WTC11 (cell line): ENCODE results near the gene FHIT. TPM values are rescaled to one million over a fixed set of nuclear protein-coding genes. Genes with fewer than 3 reads are reported as not detected.

Experiments
- ATAC-seq: fragments of 200-7000 bp; cut with Tn5 transposase; 2 replicates; pipeline ENCODE4 v1.10.0; 2021; ENCODE audit warnings: mild to moderate bottlenecking, moderate library complexity
- CTCF ChIA-PET: fragments of 300-600 bp; sonication (Branson Sonifier 250); formaldehyde crosslinking; loops from one replicate; lab custom pipeline; 2021; ENCODE audit warnings: antibody characterized with exemption; lab: Charles Lee
- POLR2A ChIA-PET: fragments of 350-600 bp; sonication (Branson Sonifier 250); formaldehyde crosslinking; loops from one replicate; lab custom pipeline; 2021; ENCODE audit warnings: antibody characterized with exemption; lab: Charles Lee
- DNase-seq: peaks from one replicate; pipeline ENCODE4 v3.0.0; 2021; ENCODE audit warnings: low spot score
- H3K27ac Mint-ChIP-seq: 2 replicates; pipeline ENCODE4 v1.8.0; 2021; ENCODE audit warnings: mixed read lengths
- H3K27me3 Mint-ChIP-seq: 2 replicates; pipeline ENCODE4 v1.8.0; 2021; ENCODE audit warnings: low read depth, mild to moderate bottlenecking, moderate library complexity, mixed read lengths
- H3K36me3 Mint-ChIP-seq: 2 replicates; pipeline ENCODE4 v1.8.0; 2021; ENCODE audit warnings: mixed read lengths
- H3K4me1 Mint-ChIP-seq: 2 replicates; pipeline ENCODE4 v1.8.0; 2022; ENCODE audit warnings: mixed read lengths
- H3K4me3 Mint-ChIP-seq: 2 replicates; pipeline ENCODE4 v1.8.0; 2021; ENCODE audit warnings: mild to moderate bottlenecking, moderate library complexity, mixed read lengths
- H3K9me3 Mint-ChIP-seq: 2 replicates; pipeline ENCODE4 v1.8.0; 2021; ENCODE audit warnings: mixed read lengths
- CBFB ChIP-seq: sonication (generic); formaldehyde crosslinking; IDR thresholded peaks from 2 replicates; pipeline ENCODE4 v1.8.1; 2022; ENCODE audit warnings: mild to moderate bottlenecking, low read depth, missing genetic modification reagents
- E2F1 ChIP-seq: sonication (generic); formaldehyde crosslinking; IDR thresholded peaks from 2 replicates; pipeline ENCODE4 v1.8.0; 2022; ENCODE audit warnings: mild to moderate bottlenecking, missing genetic modification reagents
- E2F5 ChIP-seq: sonication (generic); formaldehyde crosslinking; IDR thresholded peaks from 2 replicates; pipeline ENCODE4 v1.8.1; 2022; ENCODE audit warnings: mild to moderate bottlenecking, moderate library complexity, missing genetic modification reagents
- EMX1 ChIP-seq: fragments of 250-450 bp; sonication (Bioruptor Pico); IDR thresholded peaks from 2 replicates; pipeline ENCODE4 v1.8.0; 2021; ENCODE audit warnings: mild to moderate bottlenecking
- FOXP1 ChIP-seq: sonication (generic); formaldehyde crosslinking; IDR thresholded peaks from 2 replicates; pipeline ENCODE4 v1.8.0; 2022; ENCODE audit warnings: missing genetic modification reagents, mild to moderate bottlenecking, moderate library complexity, borderline replicate concordance
- GABPB1 ChIP-seq: sonication (generic); formaldehyde crosslinking; IDR thresholded peaks from 2 replicates; pipeline ENCODE4 v1.8.1; 2023; ENCODE audit warnings: mild to moderate bottlenecking, missing genetic modification reagents
- GRHL2 ChIP-seq: fragments of 250-450 bp; sonication (Bioruptor Pico); IDR thresholded peaks from 2 replicates; pipeline ENCODE4 v1.8.0; 2022; ENCODE audit warnings: mild to moderate bottlenecking, moderate library complexity; ENCODE audit not compliant: insufficient replicate concordance, severe bottlenecking
- NFE2L1 ChIP-seq: sonication (generic); formaldehyde crosslinking; IDR thresholded peaks from 2 replicates; pipeline ENCODE4 v1.8.1; 2023; ENCODE audit warnings: missing genetic modification reagents
- NR3C1 ChIP-seq: sonication (generic); formaldehyde crosslinking; conservative IDR thresholded peaks from 2 replicates; pipeline ENCODE4 v1.8.1; 2023; ENCODE audit warnings: low read depth, mild to moderate bottlenecking, missing genetic modification reagents
- PRDM15 ChIP-seq: sonication (generic); formaldehyde crosslinking; IDR thresholded peaks from 2 replicates; pipeline ENCODE4 v1.8.0; 2022; ENCODE audit warnings: missing genetic modification reagents
- RORB ChIP-seq: fragments of 250-450 bp; sonication (Bioruptor Pico); IDR thresholded peaks from 2 replicates; pipeline ENCODE4 v1.9.0; 2021; ENCODE audit warnings: mild to moderate bottlenecking
- ZNF232 ChIP-seq: sonication (generic); formaldehyde crosslinking; IDR thresholded peaks from 2 replicates; pipeline ENCODE4 v1.8.0; 2022; ENCODE audit warnings: mild to moderate bottlenecking, missing genetic modification reagents
- ZNF281 ChIP-seq: sonication (generic); formaldehyde crosslinking; IDR thresholded peaks from 2 replicates; pipeline ENCODE4 v1.8.0; 2023; ENCODE audit warnings: mild to moderate bottlenecking, missing genetic modification reagents
- ZNF423 ChIP-seq: fragments of 250-450 bp; sonication (Bioruptor Pico); IDR thresholded peaks from 2 replicates; pipeline ENCODE4 v2.1.2; 2022; ENCODE audit warnings: mild to moderate bottlenecking, moderate library complexity
- ZNF425 ChIP-seq: fragments of 250-450 bp; sonication (Bioruptor Pico); conservative IDR thresholded peaks from 2 replicates; pipeline ENCODE4 v1.9.0; 2021; ENCODE audit warnings: mild to moderate bottlenecking
- total RNA-seq: library from RNA; stranded (reverse); gene quantifications from 3 replicates; pipeline ENCODE4 v1.2.3, GENCODE V29; 2021
- TF ChIP-seq, protein P1 (sequence below): sonication (generic); formaldehyde crosslinking; IDR thresholded peaks from 2 replicates; pipeline ENCODE4 v1.8.1; 2022; ENCODE audit warnings: low read depth, mild to moderate bottlenecking, moderate library complexity, missing genetic modification reagents, borderline replicate concordance
- TF ChIP-seq, protein P2 (sequence below): sonication (generic); formaldehyde crosslinking; IDR thresholded peaks from 2 replicates; pipeline ENCODE4 v1.8.1; 2022; ENCODE audit warnings: mild to moderate bottlenecking, missing genetic modification reagents, moderate library complexity, borderline replicate concordance
- TF ChIP-seq, protein P3 (sequence below): sonication (generic); formaldehyde crosslinking; IDR thresholded peaks from 2 replicates; pipeline ENCODE4 v1.8.1; 2023; ENCODE audit warnings: mild to moderate bottlenecking, missing genetic modification reagents, borderline replicate concordance

The FHIT gene
- total RNA-seq, 1 experiment from 2014 or later, result 2.6 TPM

- no peak for TF ChIP-seq ZNF425
- no peak for TF ChIP-seq ZNF232 (CRISPR knock-in tag)
- TF ChIP-seq ZNF423 (CRISPR knock-in tag), result no peak
- TF ChIP-seq GRHL2 (CRISPR knock-in tag), result no peak
- no peak for TF ChIP-seq ZNF281
- TF ChIP-seq E2F5 (CRISPR knock-in tag), result no peak
- no peak for TF ChIP-seq NR3C1 (CRISPR knock-in tag)
- no peak for TF ChIP-seq EMX1 (CRISPR knock-in tag)
- TF ChIP-seq, protein P1, sequence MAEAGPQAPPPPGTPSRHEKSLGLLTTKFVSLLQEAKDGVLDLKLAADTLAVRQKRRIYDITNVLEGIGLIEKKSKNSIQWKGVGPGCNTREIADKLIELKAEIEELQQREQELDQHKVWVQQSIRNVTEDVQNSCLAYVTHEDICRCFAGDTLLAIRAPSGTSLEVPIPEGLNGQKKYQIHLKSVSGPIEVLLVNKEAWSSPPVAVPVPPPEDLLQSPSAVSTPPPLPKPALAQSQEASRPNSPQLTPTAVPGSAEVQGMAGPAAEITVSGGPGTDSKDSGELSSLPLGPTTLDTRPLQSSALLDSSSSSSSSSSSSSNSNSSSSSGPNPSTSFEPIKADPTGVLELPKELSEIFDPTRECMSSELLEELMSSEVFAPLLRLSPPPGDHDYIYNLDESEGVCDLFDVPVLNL (CRISPR knock-in tag), result no peak
- no peak for TF ChIP-seq RORB (CRISPR knock-in tag)
- TF ChIP-seq PRDM15 (CRISPR knock-in tag), result no peak
- no peak for TF ChIP-seq GABPB1 (CRISPR knock-in tag)
- no peak for TF ChIP-seq FOXP1
- TF ChIP-seq, protein P2, sequence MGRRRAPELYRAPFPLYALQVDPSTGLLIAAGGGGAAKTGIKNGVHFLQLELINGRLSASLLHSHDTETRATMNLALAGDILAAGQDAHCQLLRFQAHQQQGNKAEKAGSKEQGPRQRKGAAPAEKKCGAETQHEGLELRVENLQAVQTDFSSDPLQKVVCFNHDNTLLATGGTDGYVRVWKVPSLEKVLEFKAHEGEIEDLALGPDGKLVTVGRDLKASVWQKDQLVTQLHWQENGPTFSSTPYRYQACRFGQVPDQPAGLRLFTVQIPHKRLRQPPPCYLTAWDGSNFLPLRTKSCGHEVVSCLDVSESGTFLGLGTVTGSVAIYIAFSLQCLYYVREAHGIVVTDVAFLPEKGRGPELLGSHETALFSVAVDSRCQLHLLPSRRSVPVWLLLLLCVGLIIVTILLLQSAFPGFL (CRISPR knock-in tag), result no peak
These were observed 2.5 kb upstream of the FHIT start (continued) for GRCh38 chr3:61253756-61254155.

GRCh38 chr3:61252836-61253235 is 1.6 kb upstream of the FHIT start:
- POLR2A ChIA-PET, result no interaction called here
- Mint-ChIP-seq H3K4me3 (no peak overlapping the region), H3K27ac (no peak overlapping the region), H3K4me1 (peaks cover 19% of the 10 kb centered on the region), H3K27me3 (no peaks in the 10 kb centered on the region), H3K36me3 (no peaks in the 10 kb centered on the region), H3K9me3 (no peaks in the 10 kb centered on the region)
- no peak for DNase-seq
- ATAC-seq, result no peak
- CTCF ChIA-PET, result no interaction called here
- TF ChIP-seq, protein P3, sequence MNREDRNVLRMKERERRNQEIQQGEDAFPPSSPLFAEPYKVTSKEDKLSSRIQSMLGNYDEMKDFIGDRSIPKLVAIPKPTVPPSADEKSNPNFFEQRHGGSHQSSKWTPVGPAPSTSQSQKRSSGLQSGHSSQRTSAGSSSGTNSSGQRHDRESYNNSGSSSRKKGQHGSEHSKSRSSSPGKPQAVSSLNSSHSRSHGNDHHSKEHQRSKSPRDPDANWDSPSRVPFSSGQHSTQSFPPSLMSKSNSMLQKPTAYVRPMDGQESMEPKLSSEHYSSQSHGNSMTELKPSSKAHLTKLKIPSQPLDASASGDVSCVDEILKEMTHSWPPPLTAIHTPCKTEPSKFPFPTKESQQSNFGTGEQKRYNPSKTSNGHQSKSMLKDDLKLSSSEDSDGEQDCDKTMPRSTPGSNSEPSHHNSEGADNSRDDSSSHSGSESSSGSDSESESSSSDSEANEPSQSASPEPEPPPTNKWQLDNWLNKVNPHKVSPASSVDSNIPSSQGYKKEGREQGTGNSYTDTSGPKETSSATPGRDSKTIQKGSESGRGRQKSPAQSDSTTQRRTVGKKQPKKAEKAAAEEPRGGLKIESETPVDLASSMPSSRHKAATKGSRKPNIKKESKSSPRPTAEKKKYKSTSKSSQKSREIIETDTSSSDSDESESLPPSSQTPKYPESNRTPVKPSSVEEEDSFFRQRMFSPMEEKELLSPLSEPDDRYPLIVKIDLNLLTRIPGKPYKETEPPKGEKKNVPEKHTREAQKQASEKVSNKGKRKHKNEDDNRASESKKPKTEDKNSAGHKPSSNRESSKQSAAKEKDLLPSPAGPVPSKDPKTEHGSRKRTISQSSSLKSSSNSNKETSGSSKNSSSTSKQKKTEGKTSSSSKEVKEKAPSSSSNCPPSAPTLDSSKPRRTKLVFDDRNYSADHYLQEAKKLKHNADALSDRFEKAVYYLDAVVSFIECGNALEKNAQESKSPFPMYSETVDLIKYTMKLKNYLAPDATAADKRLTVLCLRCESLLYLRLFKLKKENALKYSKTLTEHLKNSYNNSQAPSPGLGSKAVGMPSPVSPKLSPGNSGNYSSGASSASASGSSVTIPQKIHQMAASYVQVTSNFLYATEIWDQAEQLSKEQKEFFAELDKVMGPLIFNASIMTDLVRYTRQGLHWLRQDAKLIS, result no peak
- TF ChIP-seq GRHL2 (CRISPR knock-in tag) (no peak), NFE2L1 (CRISPR knock-in tag) (no peak), ZNF232 (CRISPR knock-in tag) (no peak), E2F1 (no peak), CBFB (CRISPR knock-in tag) (no peak)
